H1 (cell line): Measurements from ENCODE around the gene MYPN. TPM values are rescaled to one million over a fixed set of nuclear protein-coding genes. Genes with fewer than 3 reads are reported as not detected.

Experiments used
- CTCF ChIA-PET: fragments of 300-600 bp; sonication (Branson Sonifier 250); formaldehyde crosslinking; loops from one replicate; lab custom pipeline; 2021; ENCODE audit not compliant: partially characterized antibody; lab: Charles Lee
- POLR2A ChIA-PET: fragments of 300-600 bp; sonication (Branson Sonifier 250); formaldehyde crosslinking; loops from one replicate; lab custom pipeline; 2021; ENCODE audit warnings: inconsistent platforms; ENCODE audit not compliant: partially characterized antibody; lab: Charles Lee
- DNase-seq, 2 experiments: peaks; one replicate each; pipeline versions ENCODE4 v3.0.0 to v3.0.0-alpha.2; 2010 to 2022; ENCODE audit warnings: low spot score in 2 of 2, low read depth in 1 of 2, mixed read lengths in 1 of 2
- FAIRE-seq: peaks from 2 replicates; lab custom pipeline; 2011; peaks lifted over from hg19 to GRCh38; lab: Jason Lieb, UNC
- H2AFZ ChIP-seq: 2 replicates; pipeline ENCODE4 v1.8.1; 2012; ENCODE audit warnings: low read length, inconsistent platforms
- H2AK5ac ChIP-seq: 2 replicates; pipeline ENCODE4 v1.6.1; 2013; ENCODE audit warnings: low read depth, low read length
- H2BK120ac ChIP-seq: replicated peaks from 2 replicates; pipeline ENCODE3; 2013; ENCODE audit warnings: low read depth, low read length, inconsistent platforms
- H2BK12ac ChIP-seq: 2 replicates; pipeline ENCODE4 v1.6.1; 2013; ENCODE audit warnings: low read depth, low read length
- H2BK15ac ChIP-seq: 2 replicates; pipeline ENCODE4 v1.6.1; 2013; ENCODE audit warnings: low read length
- H2BK20ac ChIP-seq: 2 replicates; pipeline ENCODE4 v1.6.1; 2013; ENCODE audit warnings: low read length
- H2BK5ac ChIP-seq: 2 replicates; pipeline ENCODE4 v1.6.1; 2013; ENCODE audit warnings: low read depth, low read length
- H3K14ac ChIP-seq: 2 replicates; pipeline ENCODE4 v1.6.1; 2013; ENCODE audit warnings: inconsistent platforms; ENCODE audit not compliant: insufficient read length
- H3K18ac ChIP-seq: 2 replicates; pipeline ENCODE4 v1.6.1; 2013; ENCODE audit warnings: low read length; ENCODE audit errors: extremely low read depth
- H3K23ac ChIP-seq: 2 replicates; pipeline ENCODE4 v1.6.1; 2013; ENCODE audit warnings: inconsistent platforms; ENCODE audit not compliant: insufficient read length
- H3K23me2 ChIP-seq: 2 replicates; pipeline ENCODE4 v1.6.1; 2013; ENCODE audit warnings: low read depth, low read length
- H3K27ac ChIP-seq: 2 replicates; pipeline ENCODE4 v1.6.1; 2011; ENCODE audit warnings: low read depth, low read length, inconsistent platforms
- H3K27me3 ChIP-seq, 4 experiments: replicated peaks in 1 of 4; 1 replicate in 1 of 4; 2 replicates in 3 of 4; pipeline versions ENCODE4 v1.6.1 to v1.8.1; 2011 to 2013; ENCODE audit warnings: low read length in 3 of 4, mild to moderate bottlenecking in 3 of 4, inconsistent platforms in 2 of 4, mixed read lengths in 2 of 4, moderate library complexity in 1 of 4; ENCODE audit not compliant: control insufficient read depth in 3 of 4, insufficient read depth in 3 of 4; ENCODE audit errors: extremely low read depth in 1 of 4
- H3K36me3 ChIP-seq, 4 experiments: 2 replicates each; pipeline versions ENCODE4 v1.6.1 to v1.8.1; 2011 to 2013; ENCODE audit warnings: mild to moderate bottlenecking in 4 of 4, low read length in 3 of 4, moderate library complexity in 2 of 4, control low read depth in 1 of 4, inconsistent platforms in 1 of 4; ENCODE audit not compliant: insufficient read depth in 4 of 4, control insufficient read depth in 2 of 4
- H3K4ac ChIP-seq: replicated peaks from 2 replicates; pipeline ENCODE3; 2013; ENCODE audit warnings: low read length, low read depth, mixed read lengths, inconsistent platforms; ENCODE audit not compliant: insufficient read length
- H3K4me1 ChIP-seq, 4 experiments: replicated peaks in 1 of 4; 1 replicate in 1 of 4; 2 replicates in 3 of 4; pipeline versions ENCODE4 v1.6.1 to v1.8.1; 2011 to 2013; ENCODE audit warnings: low read length in 3 of 4, inconsistent platforms in 2 of 4, mixed read lengths in 1 of 4; ENCODE audit not compliant: insufficient read depth in 4 of 4, control insufficient read depth in 3 of 4
- H3K4me2 ChIP-seq, 2 experiments: 2 replicates each; pipeline versions ENCODE4 v1.6.1 to v1.8.1; 2011 to 2013; ENCODE audit warnings: low read depth in 2 of 2, low read length in 2 of 2, control low read depth in 1 of 2, inconsistent platforms in 1 of 2, mild to moderate bottlenecking in 1 of 2; ENCODE audit not compliant: insufficient read depth in 1 of 2
- H3K4me3 ChIP-seq, 4 experiments: fragments of 200-600, 300-600 bp in 1 of 4; sonication (generic), shearing (Covaris generic), sonication (Bioruptor Twin) in 1 of 4; 2 replicates each; pipeline versions ENCODE4 v1.5.1 to v1.8.1; 2011 to 2016; ENCODE audit warnings: low read length in 4 of 4, low read depth in 3 of 4, control low read depth in 2 of 4, inconsistent platforms in 2 of 4, mild to moderate bottlenecking in 2 of 4, mixed read lengths in 1 of 4, moderate library complexity in 1 of 4; ENCODE audit not compliant: insufficient read depth in 2 of 4; ENCODE audit errors: extremely low read depth in 1 of 4
- H3K56ac ChIP-seq: replicated peaks from 2 replicates; pipeline ENCODE3; 2013; ENCODE audit warnings: low read depth, mild to moderate bottlenecking, mixed read lengths, low read length, inconsistent platforms; ENCODE audit not compliant: insufficient read length
- H3K79me1 ChIP-seq: 2 replicates; pipeline ENCODE4 v1.6.1; 2013; ENCODE audit warnings: low read depth, low read length, control low read depth
- H3K79me2 ChIP-seq, 2 experiments: 2 replicates each; pipeline versions ENCODE4 v1.6.1 to v1.8.1; 2012 to 2013; ENCODE audit warnings: low read length in 2 of 2, mild to moderate bottlenecking in 2 of 2, inconsistent platforms in 1 of 2; ENCODE audit not compliant: insufficient read depth in 2 of 2, control insufficient read depth in 1 of 2
- H3K9ac ChIP-seq, 4 experiments: replicated peaks in 1 of 4; 1 replicate in 1 of 4; 2 replicates in 3 of 4; pipeline versions ENCODE4 v1.6.1 to v1.8.1; 2011 to 2013; ENCODE audit warnings: low read depth in 3 of 4, low read length in 3 of 4, control low read depth in 2 of 4, mild to moderate bottlenecking in 2 of 4, moderate library complexity in 2 of 4, inconsistent platforms in 1 of 4; ENCODE audit errors: extremely low read depth in 1 of 4
- H3K9me3 ChIP-seq, 2 experiments: 2 replicates each; pipeline versions ENCODE4 v1.6.1 to v1.8.1; 2012 to 2013; ENCODE audit warnings: mild to moderate bottlenecking in 2 of 2, moderate library complexity in 2 of 2, control low read depth in 1 of 2, inconsistent platforms in 1 of 2, low read depth in 1 of 2, low read length in 1 of 2, mixed read lengths in 1 of 2; ENCODE audit not compliant: insufficient read depth in 2 of 2
- H4K20me1 ChIP-seq, 2 experiments: replicated peaks in 1 of 2; 2 replicates each; pipeline versions ENCODE3 to v1.8.1; 2011 to 2013; ENCODE audit warnings: inconsistent platforms in 2 of 2, low read length in 2 of 2, mild to moderate bottlenecking in 1 of 2; ENCODE audit not compliant: insufficient read depth in 2 of 2, control insufficient read depth in 1 of 2
- H4K5ac ChIP-seq: 2 replicates; pipeline ENCODE4 v1.6.1; 2013; ENCODE audit warnings: low read length, low read depth, mixed read lengths, inconsistent platforms; ENCODE audit not compliant: insufficient read length
- H4K8ac ChIP-seq: 2 replicates; pipeline ENCODE4 v1.8.0; 2013; ENCODE audit warnings: mild to moderate bottlenecking, moderate library complexity, low read length, inconsistent platforms; ENCODE audit not compliant: insufficient read depth; ENCODE audit errors: extremely low read depth
- H4K91ac ChIP-seq: replicated peaks from 2 replicates; pipeline ENCODE3; 2013; ENCODE audit warnings: low read length, mixed read lengths, inconsistent platforms; ENCODE audit not compliant: insufficient read length
- GTF2F1 ChIP-seq: IDR thresholded peaks from 2 replicates; pipeline ENCODE4 v1.6.1; 2012; ENCODE audit warnings: low read depth, low read length, improper control_type of control experiment, borderline replicate concordance
- NRF1 ChIP-seq: IDR thresholded peaks from 2 replicates; pipeline ENCODE4 v1.6.1; 2011; ENCODE audit warnings: mild to moderate bottlenecking, low read depth, low read length, improper control_type of control experiment
- SUZ12 ChIP-seq: fragments of 200-600 bp; sonication (generic); IDR thresholded peaks from 2 replicates; pipeline ENCODE4 v1.6.1; 2012; ENCODE audit warnings: mild to moderate bottlenecking, inconsistent platforms, low read length, moderate library complexity, mixed read lengths
- WGBS, 2 experiments: shearing (Covaris generic) in 1 of 2; methylation state at CpG; one replicate each; pipeline versions ENCODE4 v1.1.6 to v1.1.7; 2013 to 2015; ENCODE audit warnings: low lambda C conversion rate in 2 of 2, mixed read lengths in 2 of 2, inconsistent platforms in 1 of 2, low coverage in 1 of 2, missing lambda C conversion rate in 1 of 2; ENCODE audit not compliant: insufficient replicate concordance in 2 of 2, insufficient coverage in 1 of 2, insufficient read length in 1 of 2; ENCODE audit errors: extremely low coverage in 1 of 2, missing lambda C conversion rate in 1 of 2; 5-methylcytosine and 5-hydroxymethylcytosine counted together
- polyA plus RNA-seq, 7 experiments: library from polyadenylated mRNA; depleted of rRNA in 3 of 7; stranded (reverse) in 5 of 7; unstranded in 2 of 7; fragments of >200 nt in 5 of 7; fragments of 200-250 nt in 2 of 7; gene quantifications; 1 replicate in 5 of 7; 2 replicates in 1 of 7; 4 replicates in 1 of 7; pipeline versions ENCODE4 v1.2.1 to v1.2.3, GENCODE V29; 2011 to 2013; ENCODE audit warnings: missing spikeins in 2 of 7, mixed read lengths in 2 of 7
- total RNA-seq: library from RNA; stranded (reverse); fragmentation: NEBNext Ultra II Directional; extraction: Animal tissue kit (Norgen Biotek cat#: 25700); gene quantifications from 2 replicates; pipeline ENCODE4 v1.2.1, GENCODE V29; 2021

MYPN gene
- total and polyA plus RNA-seq, 2 of the 8 experiments (the other 6 are each of a cell fraction or from before 2014, with no cell fraction given): not detected

- no peaks in the 10 kb centered on the region for H3K23me2 ChIP-seq
- ChIA-PET POLR2A (interaction anchor here (0.7 to 2.0 kb wide), 2 partner anchors 10 to 111 kb away, joined by 4 to 11 read pairs; partner anchors contain the start of genes ATOH7 and PBLD), CTCF (interaction anchor here (1.1 to 2.8 kb wide), 3 partner anchors 10 to 95 kb away, joined by 3 to 19 read pairs (median 5); no protein-coding TSS in a partner anchor)
- no peak overlapping the region for H2BK12ac ChIP-seq
- H2AK5ac ChIP-seq: no peak overlapping the region
- no peaks in the 10 kb centered on the region for H4K20me1 ChIP-seq
- 88% methylated on average over 2 of the region's 2 CpGs; no CpG with 5 or more reads in 1 of the 2 experiments for WGBS, 2 experiments
- no peaks in the 10 kb centered on the region for H3K79me1 ChIP-seq
- no peaks in the 10 kb centered on the region for H3K4me1 ChIP-seq
- no peaks in the 10 kb centered on the region for H3K9me3 ChIP-seq
- no peak overlapping the region for H4K5ac ChIP-seq
- H4K8ac ChIP-seq: no peak overlapping the region
- H3K4me3 ChIP-seq: no peak overlapping the region
- no peak overlapping the region for H2BK20ac ChIP-seq
- H3K4me2 ChIP-seq: no peak overlapping the region
- TF ChIP-seq NRF1 (no peak), SUZ12 (no peak), GTF2F1 (no peak)
- H3K27ac ChIP-seq: no peak overlapping the region
- H3K9ac ChIP-seq: no peak overlapping the region
- FAIRE-seq: no peak
- H2BK120ac ChIP-seq: no peak overlapping the region
- no peak overlapping the region for H3K14ac ChIP-seq
- H3K79me2 ChIP-seq: no peaks in the 10 kb centered on the region
- H2BK5ac ChIP-seq: no peak overlapping the region
- no peaks in the 10 kb centered on the region for H3K36me3 ChIP-seq
- no peak overlapping the region for H2AFZ ChIP-seq
- H3K27me3 ChIP-seq: no peaks in the 10 kb centered on the region
- H2BK15ac ChIP-seq: no peak overlapping the region
- no peak overlapping the region for H3K56ac ChIP-seq
- no peak overlapping the region for H3K4ac ChIP-seq
- no peak overlapping the region for H3K23ac ChIP-seq
- no peak for DNase-seq
- no peak overlapping the region for H3K18ac ChIP-seq
- H4K91ac ChIP-seq: no peak overlapping the region
Measured at GRCh38 chr10:68222391-68222790, 113.1 kb downstream of the MYPN start.
